HG03135 (cell line): ENCODE data around the gene LARP6.
"Not testable (repeated sequence)": the region's sequence is repeated elsewhere in the genome, so short reads cannot be mapped to it uniquely, and the experiment has no call there.

Source experiments
- ATAC-seq: cut with Tn5 transposase; IDR thresholded peaks from one replicate; pipeline ENCODE4 v1.9.1; 2021; ENCODE audit warnings: mild to moderate bottlenecking, moderate library complexity; ENCODE audit not compliant: unreplicated experiment

The LARP6 gene

DNA sequence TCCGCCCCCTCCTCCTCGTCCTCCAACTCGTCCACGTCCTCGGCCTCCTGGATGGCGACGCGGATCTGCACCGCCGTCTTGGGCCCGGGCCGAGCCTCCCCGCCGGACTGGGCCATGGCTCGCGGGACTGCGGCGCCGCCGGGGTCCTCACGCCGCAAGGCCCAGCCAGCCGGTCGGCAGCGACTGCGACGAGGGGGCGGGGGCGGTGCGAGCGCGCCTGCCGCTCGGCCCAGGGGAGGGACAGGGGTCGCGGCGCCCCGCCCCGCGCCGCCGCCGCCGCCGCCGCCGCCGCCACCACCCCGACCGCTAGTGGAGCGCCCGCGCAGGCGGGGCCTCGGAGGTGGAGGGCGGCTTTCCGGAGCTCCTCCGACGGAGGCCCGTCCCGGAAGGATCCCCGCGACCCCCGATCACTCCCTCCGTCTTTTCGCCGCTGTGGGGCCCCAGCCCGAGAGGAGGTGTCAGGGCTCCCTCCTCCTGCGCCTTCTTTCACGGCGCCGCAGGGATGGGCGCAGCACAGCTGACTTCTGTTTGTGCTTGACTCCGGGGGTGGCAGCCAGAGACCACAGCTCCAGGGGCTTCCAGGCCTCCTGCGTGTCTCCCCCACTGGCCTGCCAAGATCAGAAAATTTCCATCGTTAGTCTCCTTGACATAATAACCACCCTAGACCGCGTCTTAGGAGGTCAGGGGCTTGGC lies at the start of gene LARP6:
Gene LARP6, minus strand, starts transcription at position 185 of the 693 bp plus-strand sequence. Its CDS starts 69 bp downstream, at position 116.
- no peak for ATAC-seq

- ATAC-seq: no peak
Observed at GRCh38 chr15:70902107-70902506, 48.1 kb upstream of the LARP6 start.

DNA sequence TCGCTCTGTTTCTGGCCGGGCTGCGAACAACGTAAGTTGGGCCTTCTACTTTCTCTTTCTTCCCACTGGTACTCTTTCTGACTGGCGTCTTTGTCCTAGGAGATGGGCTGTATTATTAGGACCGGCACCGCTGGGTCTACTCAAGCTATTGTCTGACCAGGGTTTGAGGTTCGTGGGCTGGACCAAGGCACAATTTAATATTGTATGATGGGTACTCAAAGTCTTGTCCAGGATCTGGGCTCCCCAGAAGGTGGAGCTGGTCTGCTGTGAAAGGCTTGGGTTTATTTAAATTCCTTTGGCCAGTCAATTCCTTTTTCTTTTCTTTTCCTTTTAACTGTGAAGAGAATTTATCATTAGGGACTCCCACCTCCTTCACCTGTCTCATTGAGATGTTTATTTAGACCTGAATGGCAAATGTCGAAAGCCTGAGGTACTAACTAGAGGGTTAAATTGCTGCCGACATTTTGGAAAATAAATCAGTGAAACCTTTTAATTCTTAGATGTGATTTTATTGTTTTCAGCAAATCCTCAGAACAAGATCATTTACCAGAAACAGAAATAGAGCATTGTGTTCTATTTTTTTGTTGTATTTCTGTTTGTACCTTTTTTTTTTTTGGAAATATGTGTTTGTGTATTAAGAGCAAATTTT lies 39.1 kb upstream of the LARP6 start:
- peak; percentile 4 for ATAC-seq

- ATAC-seq: peak; percentile 76
Observed at GRCh38 chr15:70892002-70892911, 38.3 kb upstream of the LARP6 start, which contains the start of the genes LRRC49 and THAP10. Gene LRRC49, plus strand, starts transcription at chr15:70892826. Its CDS starts 69 bp downstream, at chr15:70892895. Gene THAP10, minus strand, starts transcription at chr15:70892433. Its CDS starts 161 bp downstream, at chr15:70892272.

GRCh38 chr15:70882361-70882760 lies 28.4 kb upstream of the LARP6 start:
- no peak for ATAC-seq

GRCh38 chr15:70880781-70881180 lies 26.8 kb upstream of the LARP6 start:
- no peak for ATAC-seq

GRCh38 chr15:70879401-70879800 lies 25.4 kb upstream of the LARP6 start:
- ATAC-seq: no peak

GRCh38 chr15:70876683-70877082 lies 22.7 kb upstream of the LARP6 start:
- ATAC-seq: no peak

- ATAC-seq: no peak
Observed at GRCh38 chr15:70876011-70876410, 22.1 kb upstream of the LARP6 start.

- no peak for ATAC-seq
Observed at GRCh38 chr15:70875001-70875782, 21.2 kb upstream of the LARP6 start.

GRCh38 chr15:70873232-70874054 lies 19.5 kb upstream of the LARP6 start:
- ATAC-seq: no peak

DNA sequence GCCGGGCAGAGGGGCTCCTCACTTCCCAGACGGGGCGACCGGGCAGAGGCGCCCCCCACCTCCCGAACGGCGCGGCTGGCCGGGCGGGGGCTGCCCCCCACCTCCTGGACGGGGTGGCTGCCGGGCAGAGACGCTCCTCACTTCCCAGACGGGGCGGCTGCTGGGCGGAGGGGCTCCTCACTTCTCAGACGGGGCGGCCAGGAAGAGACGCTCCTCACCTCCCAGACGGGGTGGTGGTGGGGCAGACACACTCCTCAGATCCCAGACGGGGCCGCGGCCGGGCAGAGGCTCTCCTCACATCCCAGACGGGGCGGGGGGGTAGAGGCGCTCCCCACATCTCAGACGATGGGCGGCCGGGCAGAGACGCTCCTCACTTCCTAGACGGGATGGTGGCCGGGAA lies 17.5 kb upstream of the LARP6 start:
- not testable (repeated sequence) for ATAC-seq

DNA sequence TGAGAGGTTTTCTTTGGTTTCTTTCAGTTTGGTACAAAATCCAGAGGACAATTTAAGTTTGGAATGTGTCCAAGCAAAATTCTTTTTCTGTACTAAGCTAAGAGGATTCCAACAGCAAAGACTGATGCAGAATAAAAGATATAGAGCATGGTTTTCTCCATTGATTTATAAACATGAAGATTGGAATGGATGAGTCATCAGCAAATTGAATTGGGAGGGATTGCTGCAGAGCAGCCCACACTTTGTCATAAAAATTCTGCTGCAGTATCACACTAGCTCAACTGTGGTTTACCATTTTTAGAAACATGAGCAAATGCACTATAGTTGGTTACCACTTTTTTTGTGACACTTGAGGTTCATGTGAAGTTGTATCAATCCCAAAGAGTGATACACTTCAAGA lies 16.1 kb upstream of the LARP6 start:
- no peak for ATAC-seq

- no peak for ATAC-seq
Observed at GRCh38 chr15:70869346-70869745, 15.4 kb upstream of the LARP6 start.

GRCh38 chr15:70867911-70868467 lies 14.0 kb upstream of the LARP6 start:
- no peak for ATAC-seq

- ATAC-seq: no peak
Observed at GRCh38 chr15:70866982-70867641, 13.2 kb upstream of the LARP6 start.

GRCh38 chr15:70863450-70864218 lies 9.7 kb upstream of the LARP6 start:
- no peak for ATAC-seq

DNA sequence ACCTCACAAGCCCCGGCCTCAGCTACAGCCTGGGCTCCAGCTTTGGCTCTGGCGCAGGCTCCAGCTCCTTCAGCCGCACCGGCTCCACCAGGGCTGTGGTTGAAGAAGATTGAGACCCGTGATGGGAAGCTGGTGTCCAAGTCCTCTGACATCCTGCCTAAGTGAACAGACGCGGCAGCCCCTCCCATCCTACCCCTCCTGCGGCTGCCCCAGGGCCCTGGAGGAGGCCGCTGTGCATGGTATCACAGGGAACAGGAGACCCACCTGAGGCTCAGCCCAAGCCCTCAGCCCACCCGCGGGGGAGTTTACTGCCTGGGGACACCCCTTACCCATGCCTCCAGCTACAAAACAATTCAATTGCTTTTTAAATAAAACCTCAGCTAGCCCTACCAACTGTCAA lies 6.0 kb upstream of the LARP6 start:
- no peak for ATAC-seq
